Thoracic aorta (tissue), 2 donors: ENCODE measurements around the gene NPAP1. TPM values are rescaled to one million over a fixed set of nuclear protein-coding genes. Genes with fewer than 3 reads are reported as not detected.
"Not testable (repeated sequence)": the region's sequence is repeated elsewhere in the genome, so short reads cannot be mapped to it uniquely, and the experiment has no call there.

Source experiments
- ATAC-seq: fragments of 150-250 bp; one replicate; pipeline ENCODE4 v1.8.0; 2017; ENCODE audit warnings: low read depth; ENCODE audit not compliant: insufficient number of reproducible peaks, low FRiP score
- DNase-seq: peaks from one replicate; pipeline ENCODE4 v3.0.0-alpha.2; 2020; ENCODE audit warnings: low spot score
- H3K27ac ChIP-seq, 2 donors: fragments of 200-600 bp; sonication (generic); 1 replicate in 1 of 2; 2 replicates in 1 of 2; pipeline ENCODE4 v1.5.1; 2016; ENCODE audit warnings: mild to moderate bottlenecking in 2 of 2, moderate library complexity in 2 of 2
- H3K27me3 ChIP-seq: fragments of 200-600 bp; sonication (generic); replicated peaks from 2 replicates; pipeline ENCODE4 v1.6.0; 2016; ENCODE audit warnings: mild to moderate bottlenecking; ENCODE audit not compliant: insufficient read depth
- H3K36me3 ChIP-seq: fragments of 200-600 bp; sonication (generic); one replicate; pipeline ENCODE4 v1.5.1; 2016
- H3K4me1 ChIP-seq, 2 donors: fragments of 200-600 bp; sonication (generic); 1 replicate in 1 of 2; 2 replicates in 1 of 2; pipeline versions ENCODE4 v1.5.1 to v1.6.0; 2016; ENCODE audit warnings: low read depth in 2 of 2, mild to moderate bottlenecking in 1 of 2; ENCODE audit not compliant: control insufficient read depth in 1 of 2
- H3K4me3 ChIP-seq: fragments of 200-600 bp; sonication (generic); 2 replicates; pipeline ENCODE4 v1.5.1; 2016; ENCODE audit warnings: mild to moderate bottlenecking
- H3K9me3 ChIP-seq: fragments of 200-600 bp; sonication (generic); 2 replicates; pipeline ENCODE4 v1.5.1; 2016
- CTCF ChIP-seq: fragments of 200-600 bp; sonication (generic); IDR thresholded peaks from one replicate; pipeline ENCODE4 v1.5.1; 2019; ENCODE audit warnings: antibody characterized with exemption
- total RNA-seq, 2 donors: library from RNA; depleted of rRNA; stranded (reverse); fragments of >200 nt; gene quantifications; one replicate each; pipeline versions ENCODE4 v1.1.0 to v1.2.3, GENCODE V29; 2016

The NPAP1 gene
- not detected for total RNA-seq

GRCh38 chr15:24675332-24676144 lies at the start of gene NPAP1:
NPAP1 (plus strand) TSS chr15:24675775; CDS start chr15:24675868, 93 bp downstream.
- Histone ChIP-seq H3K27ac (no peak within 1 kb of the TSS), H3K9me3 (no peaks in the 10 kb centered on the region), H3K27me3 (no peaks in the 10 kb centered on the region), H3K4me1 (no peaks in the 10 kb centered on the region), H3K36me3 (no peaks in the 10 kb centered on the region), H3K4me3 (no peak within 1 kb of the TSS)
- ATAC-seq (no peak), DNase-seq (no peak)
- no peak for TF ChIP-seq CTCF

GRCh38 chr15:24627443-24627842 lies 48.1 kb upstream of the NPAP1 start:
- no peaks in the 10 kb centered on the region for H3K4me1 ChIP-seq
- H3K9me3 ChIP-seq: peaks cover under 1% of the 10 kb centered on the region
- ATAC-seq (no peak), DNase-seq (no peak)
- no peak for TF ChIP-seq CTCF
- H3K4me3 ChIP-seq: no peak overlapping the region
- no peaks in the 10 kb centered on the region for H3K27me3 ChIP-seq
- H3K36me3 ChIP-seq: no peaks in the 10 kb centered on the region
- H3K27ac ChIP-seq: no peak overlapping the region

GRCh38 chr15:24633082-24633481 lies 42.5 kb upstream of the NPAP1 start:
- Histone ChIP-seq H3K4me3 (no peak overlapping the region), H3K4me1 (no peaks in the 10 kb centered on the region), H3K27me3 (no peaks in the 10 kb centered on the region), H3K9me3 (peaks cover 5% of the 10 kb centered on the region), H3K36me3 (no peaks in the 10 kb centered on the region), H3K27ac (no peak overlapping the region)
- TF ChIP-seq CTCF: no peak
- ATAC-seq: no peak
- DNase-seq: no peak

- H3K4me1 ChIP-seq, H3K36me3 ChIP-seq, ATAC-seq, H3K27me3 ChIP-seq, H3K4me3 ChIP-seq, DNase-seq, H3K27ac ChIP-seq, H3K9me3 ChIP-seq: not testable (repeated sequence)
Observed at GRCh38 chr15:24639412-24639811, 36.2 kb upstream of the NPAP1 start.

- H3K4me3 ChIP-seq: no peak overlapping the region
- no peaks in the 10 kb centered on the region for H3K4me1 ChIP-seq
- TF ChIP-seq CTCF: no peak
- no peaks in the 10 kb centered on the region for H3K27me3 ChIP-seq
- DNase-seq (no peak), ATAC-seq (no peak)
- H3K9me3 ChIP-seq: no peaks in the 10 kb centered on the region
- no peak overlapping the region for H3K27ac ChIP-seq
- H3K36me3 ChIP-seq: no peaks in the 10 kb centered on the region
Observed at GRCh38 chr15:24645627-24646026, 29.9 kb upstream of the NPAP1 start.

GRCh38 chr15:24659622-24660021 lies 16.0 kb upstream of the NPAP1 start:
- H3K4me3 ChIP-seq: no peak overlapping the region
- H3K9me3 ChIP-seq: no peaks in the 10 kb centered on the region
- no peak for TF ChIP-seq CTCF
- H3K27ac ChIP-seq: no peak overlapping the region
- H3K27me3 ChIP-seq: no peaks in the 10 kb centered on the region
- no peaks in the 10 kb centered on the region for H3K4me1 ChIP-seq
- DNase-seq: no peak
- H3K36me3 ChIP-seq: no peaks in the 10 kb centered on the region
- ATAC-seq: no peak
